GM23248 (cell line): ENCODE measurements around the gene ARHGDIB.

Experiments
- EZH2 ChIP-seq: fragments of 200-600 bp; sonication (generic); IDR thresholded peaks from 2 replicates; pipeline ENCODE4 v1.6.1; 2018; ENCODE audit warnings: antibody characterized with exemption, mild to moderate bottlenecking; ENCODE audit not compliant: insufficient read depth, poor library complexity, severe bottlenecking
- EZH2phosphoT487 ChIP-seq: fragments of 200-600 bp; sonication (generic); IDR thresholded peaks from 2 replicates; pipeline ENCODE4 v1.6.1; 2018; ENCODE audit warnings: antibody characterized with exemption, moderate library complexity, mild to moderate bottlenecking, low read depth; ENCODE audit not compliant: insufficient read depth

DNA sequence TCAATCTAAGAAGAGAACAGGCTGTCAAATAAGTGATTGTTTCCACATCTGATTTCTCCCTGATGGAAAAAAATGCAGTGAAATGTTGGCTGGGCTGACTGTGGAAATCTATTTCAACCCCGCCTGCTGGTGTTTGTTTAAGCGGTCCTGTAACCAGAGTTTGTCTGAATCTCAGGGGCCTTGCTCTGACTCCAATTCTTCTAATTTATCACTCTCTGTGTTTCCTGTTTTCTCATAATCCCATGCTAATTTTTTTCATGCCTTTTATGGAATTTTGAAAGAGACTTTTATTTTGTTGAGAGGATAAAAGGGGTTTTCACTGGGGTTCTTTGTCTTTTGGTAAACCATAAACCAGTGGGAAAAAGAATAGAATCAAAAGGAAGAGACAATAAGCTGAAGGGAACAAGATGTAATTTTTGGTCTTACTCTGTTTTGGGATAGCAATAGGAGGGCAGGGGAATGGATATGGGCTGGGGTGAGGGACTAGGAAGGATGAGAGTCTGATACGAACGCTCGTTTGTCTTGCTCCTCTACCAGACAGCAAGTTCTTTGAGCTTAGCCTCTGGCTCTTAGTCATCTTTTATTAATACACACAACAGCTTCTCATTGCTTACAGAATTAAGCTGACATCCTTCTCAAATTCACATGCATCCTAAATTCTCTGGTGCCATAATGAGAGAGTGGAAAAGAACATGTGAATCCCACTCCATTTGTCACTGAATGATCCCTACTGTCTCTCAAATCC, 67.7 kb downstream of the ARHGDIB start:
- TF ChIP-seq EZH2 (no peak), EZH2phosphoT487 (no peak)
